NOMO-1 treated with dmso at 0.1 percent for 144 hours (cell line): ENCODE data around the gene RNF180.
"Not testable (repeated sequence)": the region's sequence is repeated elsewhere in the genome, so short reads cannot be mapped to it uniquely, and the experiment has no call there.

Experiments
- DNase-seq: peaks from one replicate; lab custom pipeline; 2025; ENCODE audit not compliant: unreplicated experiment; lab: John Stamatoyannopoulos, UW

The RNF180 gene

GRCh38 chr5:64364426-64364825, 198.8 kb downstream of the RNF180 start:
- no peak for DNase-seq

GRCh38 chr5:64384765-64385164, 219.1 kb downstream of the RNF180 start:
- DNase-seq = no peak

GRCh38 chr5:64397552-64397951, 231.9 kb downstream of the RNF180 start:
- DNase-seq = no peak

GRCh38 chr5:64398735-64399134, 233.1 kb downstream of the RNF180 start:
- DNase-seq = not testable (repeated sequence)

GRCh38 chr5:64407103-64407825, 241.6 kb downstream of the RNF180 start:
- DNase-seq = not testable (repeated sequence)

GRCh38 chr5:64417390-64417789, 251.7 kb downstream of the RNF180 start:
- no peak for DNase-seq

GRCh38 chr5:64418013-64418412, 252.4 kb downstream of the RNF180 start:
- DNase-seq = no peak
